Testis (tissue), 2 donors: ENCODE results near the gene RCAN2.

Experiments used
- CTCF ChIP-seq, 3 experiments: fragments of 450-650 bp in 2 of 3; fragments of 200-600 bp in 1 of 3; sonication (generic) in 1 of 3; IDR thresholded peaks; one replicate each; pipeline ENCODE4 v1.5.1; 2016 to 2019; ENCODE audit warnings: antibody characterized with exemption in 3 of 3, mild to moderate bottlenecking in 2 of 3, moderate library complexity in 1 of 3
- POLR2A ChIP-seq: fragments of 450-650 bp; IDR thresholded peaks from one replicate; pipeline ENCODE4 v1.6.1; 2017; ENCODE audit warnings: antibody characterized with exemption, mild to moderate bottlenecking, moderate library complexity

GRCh38 chr6:46507426-46507825 is 16.2 kb upstream of the RCAN2 start:
- TF ChIP-seq CTCF (IDR thresholded peaks at IDR 0.05), result no peak
- no peak for TF ChIP-seq POLR2A
